ENCODE results near the gene CHID1. TPM values are rescaled to one million over a fixed set of nuclear protein-coding genes. Genes with fewer than 3 reads are reported as not detected.
A peak's percentile ranks its signal among the peaks of the same experiment; 100 is the strongest.

The CHID1 gene
- total and polyA plus RNA-seq, 2 experiments from 2014 or later: 54.1 to 67.3 TPM

DNA sequence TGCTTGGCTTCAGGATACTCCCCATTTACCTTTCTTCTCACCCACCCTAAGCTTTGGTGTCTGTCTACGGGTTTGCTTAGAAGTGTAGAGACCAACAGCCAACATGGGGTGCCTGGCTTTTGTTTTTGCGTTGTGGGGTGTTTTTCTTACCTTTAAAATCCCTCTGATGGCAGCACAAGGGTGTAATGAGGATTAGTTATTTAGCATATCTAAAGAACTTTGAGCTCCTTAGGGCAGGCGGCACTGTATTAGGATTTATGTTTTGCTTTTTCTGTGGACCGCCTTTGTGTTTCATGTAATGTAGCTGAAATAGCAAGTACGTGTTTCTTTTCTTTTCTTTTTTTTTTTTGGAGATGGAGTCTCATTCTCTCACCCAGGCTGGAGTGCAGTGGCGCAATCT, 23.9 kb upstream of the CHID1 start:
- H3K4me3 ChIP-seq: no peak overlapping the region
- peak overlapping the region; percentile 47 for H3K4me3 Mint-ChIP-seq

More for the DNA sequence above, 23.9 kb upstream of the CHID1 start:
- H2AFZ ChIP-seq: no peak overlapping the region
- Mint-ChIP-seq H3K27ac (peak overlapping the region; percentile 75; the same call in 1 of the 2 replicates), H3K36me3 (ENCODE audit: low read depth) (peaks cover 6% of the 10 kb centered on the region; the same call in 1 of the 3 replicates), H3K4me1 (peaks cover 51% of the 10 kb centered on the region), H3K9me3 (no peaks in the 10 kb centered on the region), H3K27me3 (ENCODE audit: insufficient read depth, low read depth, poor library complexity) (peaks cover 8% of the 10 kb centered on the region)
- peaks cover 9% of the 10 kb centered on the region; the same call in 1 of the 2 replicates for H4K20me1 ChIP-seq (replicated peaks; ENCODE audit: insufficient read depth)
- H3K4me1 ChIP-seq (ENCODE audit: insufficient read depth): peaks cover 50% of the 10 kb centered on the region
- H3K79me2 ChIP-seq (replicated peaks; ENCODE audit: insufficient read depth): peaks cover 91% of the 10 kb centered on the region
- no peak for TF ChIP-seq ZNF331 (CRISPR knock-in tag; IDR thresholded peaks at IDR 0.05; ENCODE audit: low read depth)
- TF ChIP-seq JUNB (IDR thresholded peaks at IDR 0.05; ENCODE audit: unreplicated experiment): no peak
- TF ChIP-seq ZNF114 (CRISPR knock-in tag; IDR thresholded peaks at IDR 0.05): no peak
- TF ChIP-seq STAT1 (IDR thresholded peaks at IDR 0.05; ENCODE audit: unreplicated experiment): no peak
- TF ChIP-seq EZH2phosphoT487 (IDR thresholded peaks at IDR 0.05; ENCODE audit: unreplicated experiment): no peak
- no peak for TF ChIP-seq CREB1 (CRISPR knock-in tag; IDR thresholded peaks at IDR 0.05; ENCODE audit: low read depth)
- TF ChIP-seq ZNF462 (CRISPR knock-in tag; IDR thresholded peaks at IDR 0.05): no peak
- no peak for TF ChIP-seq POLR2AphosphoS5 (IDR thresholded peaks at IDR 0.05; ENCODE audit: low read depth)
- no peak for TF ChIP-seq REST (IDR thresholded peaks at IDR 0.05; ENCODE audit: unreplicated experiment)
- TF ChIP-seq ETS1 (IDR thresholded peaks at IDR 0.05): no peak
- no peak for TF ChIP-seq EZH2 (IDR thresholded peaks at IDR 0.05; ENCODE audit: low read depth, unreplicated experiment)
- no peak for TF ChIP-seq NANOG (IDR thresholded peaks at IDR 0.05; ENCODE audit: borderline replicate concordance)
- TF ChIP-seq CTCF (conservative IDR thresholded peaks at IDR 0.05; ENCODE audit: low read depth in 2 of 2): no peak
- ATAC-seq (peak; percentile 78), DNase-seq (ENCODE audit: low spot score) (peak; percentile 56)
- H3K4me2 ChIP-seq: peak overlapping the region; percentile 46
- no peaks in the 10 kb centered on the region for H3K36me3 ChIP-seq (ENCODE audit: insufficient read depth)
- no peaks in the 10 kb centered on the region for H3K27me3 ChIP-seq (ENCODE audit: insufficient read depth)
- no peaks in the 10 kb centered on the region for H3K9me2 ChIP-seq (ENCODE audit: insufficient read depth)
- peak overlapping the region; percentile 68 for H3K27ac ChIP-seq (ENCODE audit: low read depth)
- peaks cover 15% of the 10 kb centered on the region for H3F3A ChIP-seq (replicated peaks; ENCODE audit: low read depth)

Data from GM23338 (cell line).